Right lobe of liver (tissue), 6 donors: ENCODE measurements around the gene INSR. TPM values are rescaled to one million over a fixed set of nuclear protein-coding genes. Genes with fewer than 3 reads are reported as not detected.

Experiments used
- ATAC-seq, 4 donors: fragments of 200-7000 bp; cut with Tn5 transposase; one replicate each; pipeline ENCODE4 v1.9.1; 2020; ENCODE audit warnings: mild to moderate bottlenecking in 4 of 4, moderate library complexity in 4 of 4
- DNase-seq, 3 donors: peaks; one replicate each; pipeline ENCODE4 v3.0.0-alpha.2; 2020
- H3K27ac ChIP-seq, 3 donors: fragments of 200-600 bp; one replicate each; pipeline ENCODE4 v1.8.0; 2022
- H3K27me3 ChIP-seq, 2 donors: fragments of 200-600 bp; one replicate each; pipeline ENCODE4 v1.8.0; 2022
- H3K36me3 ChIP-seq, 4 donors: fragments of 200-600 bp; sonication (generic) in 1 of 4; one replicate each; pipeline versions ENCODE4 v1.5.1 to v1.8.0; 2017 to 2022; ENCODE audit warnings: control low read depth in 1 of 4
- H3K4me1 ChIP-seq, 4 donors: fragments of 200-600 bp; sonication (generic) in 1 of 4; one replicate each; pipeline versions ENCODE4 v1.5.1 to v1.8.0; 2017 to 2022; ENCODE audit warnings: control low read depth in 1 of 4
- H3K4me3 ChIP-seq, 3 donors: fragments of 200-600 bp; one replicate each; pipeline ENCODE4 v1.8.0; 2022
- H3K9me3 ChIP-seq, 4 donors: fragments of 200-600 bp; sonication (generic) in 1 of 4; one replicate each; pipeline versions ENCODE4 v1.5.1 to v1.8.0; 2017 to 2022; ENCODE audit warnings: control low read depth in 1 of 4
- POLR2A ChIP-seq: fragments of 450-650 bp; IDR thresholded peaks from one replicate; pipeline ENCODE4 v1.6.1; 2017; ENCODE audit warnings: antibody characterized with exemption, mild to moderate bottlenecking
- WGBS: methylation state at CpG from one replicate; pipeline ENCODE4 v1.1.6; 2018; ENCODE audit warnings: low coverage, low lambda C conversion rate; ENCODE audit not compliant: insufficient coverage; ENCODE audit errors: missing lambda C conversion rate; 5-methylcytosine and 5-hydroxymethylcytosine counted together
- intact Hi-C, 2 donors: fragments of 100-400 bp; cut with DNase I; formaldehyde crosslinking; loops; one replicate each; pipeline versions ENCODE4 v1.11.2 to v1.14.1; 2022
- total RNA-seq, 6 experiments: library from RNA; depleted of rRNA in 2 of 6; stranded (reverse); fragments of >200 nt in 2 of 6; fragmentation: NEBNext Ultra II Directional in 3 of 6; extraction: Animal tissue kit (Norgen Biotek cat#: 25700) in 3 of 6; gene quantifications; one replicate each; pipeline versions ENCODE4 v1.1.0 to v1.2.4, GENCODE V29; 2016 to 2023
- TF ChIP-seq, protein P1 (sequence below), 4 donors: fragments of 200-600 bp in 3 of 4; fragments of 450-650 bp in 1 of 4; IDR thresholded peaks; one replicate each; pipeline versions ENCODE4 v1.5.1 to v1.8.0; 2016 to 2022; ENCODE audit warnings: antibody characterized with exemption in 4 of 4, mild to moderate bottlenecking in 2 of 4
- donor health status: DM: no; HTN: yes; CAD: no.
- donor health status: DM: no; HTN: no; CAD: no.
- donor health status: DM: no; HTN: no; CAD: no.
- donor health status: DM: no; HTN: yes; CAD: no.
- donor health status: DM: no; HTN: yes; CAD: no.

The INSR gene
- total RNA-seq, 6 experiments from 2014 or later, result 82.7 to 121 (median 106) TPM

DNA sequence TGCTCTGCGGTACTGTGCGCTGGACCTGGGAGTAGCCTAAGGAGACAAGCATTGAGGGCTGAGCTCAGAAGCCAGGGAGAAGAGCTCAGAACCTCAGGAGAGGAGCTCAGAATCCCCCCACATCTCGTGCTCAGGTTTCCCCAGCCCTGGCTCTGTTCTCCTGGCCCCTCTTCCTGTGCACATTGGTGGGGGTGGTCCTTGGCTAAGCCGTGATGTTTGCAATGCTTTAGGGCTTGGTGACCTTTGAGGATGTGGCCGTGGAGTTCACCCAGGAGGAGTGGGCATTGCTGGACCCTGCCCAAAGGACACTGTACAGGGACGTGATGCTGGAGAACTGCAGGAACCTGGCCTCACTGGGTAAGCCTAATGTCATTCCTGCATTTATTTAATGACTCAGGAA, 218.1 kb downstream of the INSR start:
- WGBS, result 83% methylated on average over 1 of the region's 6 CpGs
- no peaks in the 10 kb centered on the region for H3K4me1 ChIP-seq
- H3K27ac ChIP-seq, result no peak overlapping the region
- intact Hi-C loops, result no loop called here
- TF ChIP-seq POLR2A, result no peak
- TF ChIP-seq, protein P1, sequence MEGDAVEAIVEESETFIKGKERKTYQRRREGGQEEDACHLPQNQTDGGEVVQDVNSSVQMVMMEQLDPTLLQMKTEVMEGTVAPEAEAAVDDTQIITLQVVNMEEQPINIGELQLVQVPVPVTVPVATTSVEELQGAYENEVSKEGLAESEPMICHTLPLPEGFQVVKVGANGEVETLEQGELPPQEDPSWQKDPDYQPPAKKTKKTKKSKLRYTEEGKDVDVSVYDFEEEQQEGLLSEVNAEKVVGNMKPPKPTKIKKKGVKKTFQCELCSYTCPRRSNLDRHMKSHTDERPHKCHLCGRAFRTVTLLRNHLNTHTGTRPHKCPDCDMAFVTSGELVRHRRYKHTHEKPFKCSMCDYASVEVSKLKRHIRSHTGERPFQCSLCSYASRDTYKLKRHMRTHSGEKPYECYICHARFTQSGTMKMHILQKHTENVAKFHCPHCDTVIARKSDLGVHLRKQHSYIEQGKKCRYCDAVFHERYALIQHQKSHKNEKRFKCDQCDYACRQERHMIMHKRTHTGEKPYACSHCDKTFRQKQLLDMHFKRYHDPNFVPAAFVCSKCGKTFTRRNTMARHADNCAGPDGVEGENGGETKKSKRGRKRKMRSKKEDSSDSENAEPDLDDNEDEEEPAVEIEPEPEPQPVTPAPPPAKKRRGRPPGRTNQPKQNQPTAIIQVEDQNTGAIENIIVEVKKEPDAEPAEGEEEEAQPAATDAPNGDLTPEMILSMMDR (IDR thresholded peaks at IDR 0.05), result no peak
- H3K27me3 ChIP-seq, result no peaks in the 10 kb centered on the region
- peaks cover 0 to 25% (median 19%) of the 10 kb centered on the region in 4 donors for H3K9me3 ChIP-seq
- peaks cover 12 to 76% (median 65%) of the 10 kb centered on the region in 4 donors for H3K36me3 ChIP-seq
- ATAC-seq, result no peak
- H3K4me3 ChIP-seq, result no peak overlapping the region
- no peak for DNase-seq

DNA sequence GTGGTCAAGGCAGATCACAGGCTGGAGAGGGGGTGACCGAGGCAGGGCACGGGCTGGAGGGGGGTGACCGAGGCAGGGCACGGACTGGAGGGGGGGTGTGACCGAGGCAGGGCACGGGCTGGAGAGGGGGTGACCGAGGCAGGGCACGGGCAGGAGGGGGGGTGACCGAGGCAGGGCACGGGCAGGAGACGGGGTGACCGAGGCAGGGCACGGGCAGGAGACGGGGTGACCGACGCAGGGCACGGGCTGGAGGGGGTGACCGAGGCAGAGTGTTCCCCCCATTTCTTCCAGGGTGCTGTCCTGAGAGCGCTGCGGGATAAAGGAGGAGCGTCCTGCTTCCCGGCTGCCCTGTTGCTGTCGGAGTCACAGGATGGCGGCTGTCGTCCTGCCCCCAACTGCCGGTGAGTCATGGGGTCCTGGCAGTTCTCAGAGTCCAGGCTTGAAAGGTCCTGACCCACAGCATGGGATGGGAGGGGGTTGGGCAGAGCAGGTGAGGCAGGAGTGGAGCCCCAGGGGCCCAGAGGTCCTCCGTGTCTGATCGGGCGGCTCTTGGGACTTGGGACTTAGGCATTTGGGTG, 219.4 kb downstream of the INSR start:
- TF ChIP-seq POLR2A, result no peak
- TF ChIP-seq, protein P1 (IDR thresholded peaks at IDR 0.05), result no peak
- 100% methylated on average over 3 of the region's 29 CpGs for WGBS
- Histone ChIP-seq H3K36me3 (peaks cover 4 to 68% (median 54%) of the 10 kb centered on the region in 4 donors), H3K4me3 (no peak overlapping the region), H3K9me3 (peaks cover 0 to 15% (median 12%) of the 10 kb centered on the region in 4 donors), H3K27ac (no peak overlapping the region), H3K27me3 (no peaks in the 10 kb centered on the region), H3K4me1 (peaks cover 0 to 10% (median 3%) of the 10 kb centered on the region in 4 donors)
- no peak for DNase-seq
- intact Hi-C loops, result no loop called here
- ATAC-seq, result peak in 1 of 4 donors; percentile 33

DNA sequence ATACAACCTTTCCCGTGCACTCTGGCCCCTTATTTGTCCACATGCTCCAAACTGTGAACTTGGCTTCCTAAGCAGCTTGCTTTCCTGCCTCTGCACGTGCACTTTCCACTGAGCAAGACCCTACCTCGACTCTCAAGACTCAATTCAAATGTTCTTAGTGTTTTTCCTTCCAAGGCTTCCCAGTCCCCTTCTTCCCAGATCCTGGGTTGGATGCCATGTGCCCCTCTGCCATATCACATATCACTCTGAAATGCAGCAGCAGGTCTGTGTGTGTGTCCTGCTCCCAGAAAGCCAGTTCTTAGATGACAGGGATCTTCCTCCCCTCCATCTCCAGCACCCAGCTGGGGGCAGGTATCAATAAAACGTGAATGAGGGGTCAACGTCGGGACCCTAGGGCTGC, 221.7 kb downstream of the INSR start:
- no peak for TF ChIP-seq POLR2A
- TF ChIP-seq, protein P1 (IDR thresholded peaks at IDR 0.05), result no peak
- H3K9me3 ChIP-seq, result peaks cover 0 to 3% (median 2%) of the 10 kb centered on the region in 4 donors
- DNase-seq (no peak), ATAC-seq (no peak)
- no peak overlapping the region for H3K4me3 ChIP-seq
- H3K4me1 ChIP-seq, result peaks cover 0 to 10% (median 3%) of the 10 kb centered on the region in 4 donors
- no peak overlapping the region for H3K27ac ChIP-seq
- 93% methylated on average over 5 of the region's 6 CpGs for WGBS
- H3K36me3 ChIP-seq, result peaks cover 4 to 49% (median 38%) of the 10 kb centered on the region in 4 donors
- no peaks in the 10 kb centered on the region for H3K27me3 ChIP-seq
- intact Hi-C loops, result no loop called here

DNA sequence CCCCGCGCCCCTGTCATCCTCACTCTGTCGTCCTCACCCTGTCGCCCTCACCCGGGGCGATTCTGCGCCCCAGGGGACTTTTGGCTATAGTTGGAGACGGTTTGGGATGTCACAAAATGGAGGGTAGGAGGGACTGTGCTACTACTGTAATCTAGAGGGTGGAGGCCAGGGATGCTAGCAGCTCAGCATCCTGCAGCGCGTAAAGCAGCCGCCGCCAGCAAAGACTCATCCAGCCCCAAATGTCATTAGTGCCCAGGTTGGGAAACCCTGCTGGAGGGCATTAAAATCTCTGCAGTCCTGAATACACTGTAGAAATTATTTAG, 224.3 kb downstream of the INSR start:
- H3K27me3 ChIP-seq, result no peaks in the 10 kb centered on the region

More for the DNA sequence above, 224.3 kb downstream of the INSR start:
- ATAC-seq (peak in 1 of 4 donors; percentile 1), DNase-seq (no peak)
- H3K27ac ChIP-seq, result peak overlapping the region; percentile 25 to 73 (median 33)
- intact Hi-C loops, result no loop called here
- H3K4me1 ChIP-seq, result peaks cover 0 to 10% (median 3%) of the 10 kb centered on the region in 4 donors
- 0% methylated on average over 10 of the region's 12 CpGs for WGBS
- H3K4me3 ChIP-seq, result peak overlapping the region; percentile 61 to 99 (median 89)
- peaks cover 4 to 26% (median 18%) of the 10 kb centered on the region in 4 donors for H3K36me3 ChIP-seq
- TF ChIP-seq, protein P1 (IDR thresholded peaks at IDR 0.05), result no peak
- TF ChIP-seq POLR2A, result no peak
- no peaks in the 10 kb centered on the region for H3K9me3 ChIP-seq
